IMR-90 (cell line): ENCODE data around the gene OTOG. TPM values are rescaled to one million over a fixed set of nuclear protein-coding genes. Genes with fewer than 3 reads are reported as not detected.

Experiments used
- ATAC-seq: fragments of 200-7000 bp; cut with Tn5 transposase; 2 replicates; pipeline ENCODE4 v1.9.1; 2020; ENCODE audit warnings: low read depth, mild to moderate bottlenecking, moderate library complexity
- BruUV-seq: library from RNA; stranded (reverse); fragments of 400-500 nt; replicated peaks from 2 replicates; lab custom pipeline; 2021; lab: Mats Ljungman, UMichigan
- CTCF ChIA-PET: fragments of 300-600 bp; formaldehyde crosslinking; extraction: SDS; loops from one replicate; lab custom pipeline; 2021; ENCODE audit warnings: antibody characterized with exemption; lab: Yijun Ruan, JAX
- POLR2A ChIA-PET: fragments of 300-600 bp; sonication (Branson Sonifier 250); formaldehyde crosslinking; loops from one replicate; lab custom pipeline; 2022; ENCODE audit warnings: antibody characterized with exemption; ENCODE audit not compliant: unreplicated experiment; lab: Charles Lee
- DNase-seq: peaks from one replicate; pipeline ENCODE4 v3.0.0; 2013
- H2AFZ ChIP-seq: replicated peaks from 2 replicates; pipeline ENCODE3; 2013; ENCODE audit warnings: low read length, mild to moderate bottlenecking; ENCODE audit not compliant: poor library complexity
- H2AK5ac ChIP-seq: 2 replicates; pipeline ENCODE4 v1.6.1; 2013; ENCODE audit warnings: low read depth, low read length, inconsistent platforms
- H2AK9ac ChIP-seq: replicated peaks from 2 replicates; pipeline ENCODE3; 2013; ENCODE audit warnings: mild to moderate bottlenecking, low read depth, low read length, moderate library complexity; ENCODE audit not compliant: poor library complexity
- H2BK120ac ChIP-seq: 2 replicates; pipeline ENCODE4 v1.6.1; 2013; ENCODE audit warnings: low read depth, low read length, inconsistent platforms
- H2BK15ac ChIP-seq: 3 replicates; pipeline ENCODE4 v1.6.1; 2013; ENCODE audit warnings: low read depth, low read length, inconsistent platforms
- H2BK20ac ChIP-seq: 2 replicates; pipeline ENCODE4 v1.6.1; 2013; ENCODE audit warnings: low read depth, mild to moderate bottlenecking, inconsistent platforms, low read length, moderate library complexity
- H2BK5ac ChIP-seq: 2 replicates; pipeline ENCODE4 v1.6.1; 2013; ENCODE audit warnings: mild to moderate bottlenecking, low read depth, low read length, inconsistent platforms; ENCODE audit not compliant: poor library complexity, severe bottlenecking
- H3K14ac ChIP-seq: replicated peaks from 2 replicates; pipeline ENCODE4 v1.6.1; 2013; ENCODE audit warnings: low read depth, low read length, inconsistent platforms
- H3K18ac ChIP-seq: 2 replicates; pipeline ENCODE4 v1.6.1; 2013; ENCODE audit warnings: low read depth, low read length, control low read depth
- H3K23ac ChIP-seq: 2 replicates; pipeline ENCODE4 v1.6.1; 2013; ENCODE audit warnings: low read depth, low read length, inconsistent platforms
- H3K27ac ChIP-seq: 2 replicates; pipeline ENCODE4 v1.5.1; 2013; ENCODE audit warnings: mild to moderate bottlenecking, control low read depth, low read length; ENCODE audit not compliant: insufficient read depth
- H3K27me3 ChIP-seq: 2 replicates; pipeline ENCODE4 v1.6.1; 2013; ENCODE audit warnings: low read length; ENCODE audit not compliant: control insufficient read depth, insufficient read depth
- H3K36me3 ChIP-seq: 2 replicates; pipeline ENCODE4 v1.6.1; 2013; ENCODE audit warnings: low read length, mixed read lengths; ENCODE audit not compliant: control insufficient read depth, insufficient read depth
- H3K4ac ChIP-seq: 2 replicates; pipeline ENCODE4 v1.6.1; 2013; ENCODE audit warnings: low read depth, low read length, inconsistent platforms
- H3K4me1 ChIP-seq: 2 replicates; pipeline ENCODE4 v1.6.1; 2013; ENCODE audit warnings: low read length, mixed read lengths; ENCODE audit not compliant: control insufficient read depth, insufficient read depth
- H3K4me2 ChIP-seq: 2 replicates; pipeline ENCODE4 v1.6.1; 2013; ENCODE audit warnings: low read depth, mild to moderate bottlenecking, control low read depth, low read length, moderate library complexity
- H3K4me3 ChIP-seq: 2 replicates; pipeline ENCODE4 v1.5.1; 2013; ENCODE audit warnings: low read depth, mild to moderate bottlenecking, control low read depth, low read length, moderate library complexity; ENCODE audit not compliant: insufficient read depth
- H3K56ac ChIP-seq: 2 replicates; pipeline ENCODE4 v1.6.1; 2013; ENCODE audit warnings: low read length, inconsistent platforms; ENCODE audit not compliant: insufficient read depth; ENCODE audit errors: extremely low read depth
- H3K79me1 ChIP-seq, 2 experiments: 2 replicates each; pipeline ENCODE4 v1.6.1; 2013; ENCODE audit warnings: low read length in 2 of 2, inconsistent platforms in 1 of 2, low read depth in 1 of 2
- H3K9ac ChIP-seq: 2 replicates; pipeline ENCODE4 v1.6.1; 2013; ENCODE audit warnings: low read depth, low read length, control low read depth
- H3K9me1 ChIP-seq: 2 replicates; pipeline ENCODE4 v1.6.1; 2013; ENCODE audit warnings: low read length, inconsistent platforms; ENCODE audit not compliant: insufficient read depth
- H3K9me3 ChIP-seq: 2 replicates; pipeline ENCODE4 v1.6.1; 2013; ENCODE audit warnings: low read length; ENCODE audit not compliant: control insufficient read depth, insufficient read depth
- H4K20me1 ChIP-seq: 2 replicates; pipeline ENCODE4 v1.6.1; 2013; ENCODE audit warnings: low read length, inconsistent platforms; ENCODE audit not compliant: insufficient read depth
- H4K5ac ChIP-seq: 2 replicates; pipeline ENCODE4 v1.6.1; 2013; ENCODE audit warnings: mild to moderate bottlenecking, low read depth, low read length, control low read depth
- H4K8ac ChIP-seq, 2 experiments: 2 replicates each; pipeline ENCODE4 v1.6.1; 2013; ENCODE audit warnings: low read depth in 2 of 2, low read length in 2 of 2, control low read depth in 1 of 2, inconsistent platforms in 1 of 2
- H4K91ac ChIP-seq: 2 replicates; pipeline ENCODE4 v1.6.1; 2013; ENCODE audit warnings: low read depth, low read length, inconsistent platforms; ENCODE audit not compliant: insufficient read depth
- BHLHE40 ChIP-seq: fragments of 150-350 bp; IDR thresholded peaks from 2 replicates; pipeline ENCODE4 v1.6.1; 2016; ENCODE audit warnings: mild to moderate bottlenecking, low read depth, low read length
- CHD1 ChIP-seq: IDR thresholded peaks from 2 replicates; pipeline ENCODE4 v1.6.1; 2012; ENCODE audit warnings: low read depth, low read length, improper control_type of control experiment
- FOS ChIP-seq: fragments of 150-350 bp; IDR thresholded peaks from 2 replicates; pipeline ENCODE4 v1.6.1; 2016; ENCODE audit warnings: low read depth, low read length
- MAFK ChIP-seq: IDR thresholded peaks from 2 replicates; pipeline ENCODE4 v1.6.1; 2012; ENCODE audit warnings: low read depth, low read length, improper control_type of control experiment
- MAZ ChIP-seq: IDR thresholded peaks from 2 replicates; pipeline ENCODE4 v1.6.1; 2012; ENCODE audit warnings: low read depth, mild to moderate bottlenecking, low read length, improper control_type of control experiment, moderate library complexity, borderline replicate concordance
- MXI1 ChIP-seq: IDR thresholded peaks from 2 replicates; pipeline ENCODE4 v1.6.1; 2012; ENCODE audit warnings: low read depth, mild to moderate bottlenecking, low read length, moderate library complexity, borderline replicate concordance
- NFE2L2 ChIP-seq: fragments of 150-350 bp; IDR thresholded peaks from 2 replicates; pipeline ENCODE4 v1.6.1; 2016; ENCODE audit warnings: low read depth, mild to moderate bottlenecking, low read length
- POLR2A ChIP-seq: IDR thresholded peaks from 2 replicates; pipeline ENCODE4 v1.6.1; 2012; ENCODE audit warnings: mild to moderate bottlenecking, low read depth, low read length
- RAD21 ChIP-seq: IDR thresholded peaks from 2 replicates; pipeline ENCODE4 v1.6.1; 2012; ENCODE audit warnings: low read length, improper control_type of control experiment
- RCOR1 ChIP-seq: IDR thresholded peaks from 2 replicates; pipeline ENCODE4 v1.6.1; 2012; ENCODE audit warnings: mild to moderate bottlenecking, low read length, improper control_type of control experiment; ENCODE audit not compliant: insufficient replicate concordance
- RFX5 ChIP-seq: IDR thresholded peaks from 2 replicates; pipeline ENCODE4 v1.8.0; 2012; ENCODE audit warnings: low read depth, mild to moderate bottlenecking, low read length, moderate library complexity
- whole genome bisulfite sequencing, 2 experiments: methylation state at CpG; one replicate each; pipeline versions ENCODE4 v1.1.5 to v1.1.7; 2013; ENCODE audit warnings: missing lambda C conversion rate in 2 of 2; ENCODE audit not compliant: insufficient read length in 1 of 2; ENCODE audit errors: extremely low coverage in 2 of 2; 5-methylcytosine and 5-hydroxymethylcytosine counted together
- dilution Hi-C: fragments of 300-500 bp; cut with HindIII; formaldehyde crosslinking; loops from one replicate; pipeline ENCODE4 v1.14.3; 2018; ENCODE audit warnings: low sequenced_read_pairs; ENCODE audit not compliant: unreplicated experiment
- in situ Hi-C: fragments of 300-500 bp; cut with MboI; formaldehyde crosslinking; loops from 3 replicates; pipeline ENCODE4 v1.14.3; 2019; ENCODE audit warnings: low sequenced_read_pairs, inconsistent platforms, mixed read lengths
- intact Hi-C: fragments of 100-400 bp; cut with micrococcal nuclease; formaldehyde crosslinking; loops from 2 replicates; pipeline ENCODE4 v1.10.0; 2022
- polyA plus RNA-seq, 3 experiments: library from polyadenylated mRNA; depleted of rRNA; stranded (reverse); fragments of >200 nt; gene quantifications; 2 replicates each; pipeline ENCODE4 v1.2.3, GENCODE V29; 2012; ENCODE audit warnings: low replicate concordance in 1 of 3
- total RNA-seq: library from RNA; depleted of rRNA; stranded (reverse); fragments of >200 nt; gene quantifications from 2 replicates; pipeline ENCODE4 v1.2.3, GENCODE V29; 2012
- TF ChIP-seq, protein P1 (sequence below): fragments of 150-350 bp; IDR thresholded peaks from 2 replicates; pipeline ENCODE4 v1.6.1; 2016; ENCODE audit warnings: low read depth, mild to moderate bottlenecking, low read length, moderate library complexity, borderline replicate concordance
- TF ChIP-seq, protein P2 (sequence below): fragments of 150-350 bp; IDR thresholded peaks from 2 replicates; pipeline ENCODE4 v1.6.1; 2017; ENCODE audit warnings: mild to moderate bottlenecking, antibody characterized with exemption, low read length, low read depth
- TF ChIP-seq, protein P3 (sequence below): conservative IDR thresholded peaks from 2 replicates; pipeline ENCODE4 v1.5.1; 2012; ENCODE audit warnings: mild to moderate bottlenecking, low read depth, low read length, improper control_type of control experiment

Gene OTOG
- total and polyA plus RNA-seq, 2 of the 4 experiments (the other 2 are of a cell fraction): not detected

DNA sequence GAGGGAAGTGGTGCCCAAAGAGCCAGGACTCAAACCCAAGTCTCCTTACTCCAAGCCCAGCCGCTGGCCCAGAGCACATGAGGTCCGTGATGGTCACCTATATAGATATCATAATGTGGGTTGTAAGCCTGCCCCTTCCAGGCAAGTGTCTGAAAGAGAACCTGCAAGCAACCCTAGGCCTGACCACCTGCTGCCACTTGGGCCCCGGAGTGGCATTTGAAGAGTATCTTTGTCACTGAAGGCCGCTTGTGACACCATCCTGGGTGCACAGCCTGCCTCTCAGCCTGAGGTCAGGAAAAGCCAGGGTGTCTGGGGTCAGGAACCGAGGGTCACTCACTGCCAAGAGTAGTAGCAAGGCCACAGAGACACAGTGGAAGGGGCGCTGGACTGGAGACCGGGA lies 32.4 kb downstream of the OTOG start:
- intact Hi-C loops: no loop called here
- Histone ChIP-seq H4K20me1 (no peaks in the 10 kb centered on the region), H2AFZ (no peak overlapping the region), H4K8ac (no peak overlapping the region), H3K27me3 (0 out of 2 replicates have a peak, but pooled peaks cover 1% of the 10 kb centered on the region), H3K36me3 (no peaks in the 10 kb centered on the region), H2BK120ac (no peak overlapping the region), H3K4me3 (no peak overlapping the region), H3K23ac (no peak overlapping the region), H3K9me3 (no peaks in the 10 kb centered on the region), H3K18ac (no peak overlapping the region), H2BK20ac (no peak overlapping the region), H3K4me2 (no peak overlapping the region), H3K14ac (no peak overlapping the region), H4K5ac (no peak overlapping the region), H3K4me1 (no peaks in the 10 kb centered on the region), H2AK9ac (no peak overlapping the region), H3K9ac (no peak overlapping the region), H2BK15ac (no peak overlapping the region), H2AK5ac (no peak overlapping the region), H2BK5ac (no peak overlapping the region), H3K9me1 (no peaks in the 10 kb centered on the region), H3K79me1 (no peaks in the 10 kb centered on the region), H3K27ac (no peak overlapping the region), H4K91ac (no peak overlapping the region), H3K56ac (no peak overlapping the region), H3K4ac (no peak overlapping the region)
- no peak for ATAC-seq
- no TSS peak for BruUV-seq
- in situ Hi-C loops: no loop called here
- CTCF ChIA-PET: no interaction called here
- POLR2A ChIA-PET: no interaction called here
- TF ChIP-seq, protein P1, sequence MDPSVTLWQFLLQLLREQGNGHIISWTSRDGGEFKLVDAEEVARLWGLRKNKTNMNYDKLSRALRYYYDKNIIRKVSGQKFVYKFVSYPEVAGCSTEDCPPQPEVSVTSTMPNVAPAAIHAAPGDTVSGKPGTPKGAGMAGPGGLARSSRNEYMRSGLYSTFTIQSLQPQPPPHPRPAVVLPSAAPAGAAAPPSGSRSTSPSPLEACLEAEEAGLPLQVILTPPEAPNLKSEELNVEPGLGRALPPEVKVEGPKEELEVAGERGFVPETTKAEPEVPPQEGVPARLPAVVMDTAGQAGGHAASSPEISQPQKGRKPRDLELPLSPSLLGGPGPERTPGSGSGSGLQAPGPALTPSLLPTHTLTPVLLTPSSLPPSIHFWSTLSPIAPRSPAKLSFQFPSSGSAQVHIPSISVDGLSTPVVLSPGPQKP: no peak
- TF ChIP-seq RCOR1 (no peak), MAZ (no peak), CHD1 (no peak), POLR2A (no peak), RFX5 (no peak), BHLHE40 (no peak), FOS (no peak), NFE2L2 (no peak), RAD21 (no peak), MAFK (no peak), MXI1 (no peak)
- TF ChIP-seq, protein P2, sequence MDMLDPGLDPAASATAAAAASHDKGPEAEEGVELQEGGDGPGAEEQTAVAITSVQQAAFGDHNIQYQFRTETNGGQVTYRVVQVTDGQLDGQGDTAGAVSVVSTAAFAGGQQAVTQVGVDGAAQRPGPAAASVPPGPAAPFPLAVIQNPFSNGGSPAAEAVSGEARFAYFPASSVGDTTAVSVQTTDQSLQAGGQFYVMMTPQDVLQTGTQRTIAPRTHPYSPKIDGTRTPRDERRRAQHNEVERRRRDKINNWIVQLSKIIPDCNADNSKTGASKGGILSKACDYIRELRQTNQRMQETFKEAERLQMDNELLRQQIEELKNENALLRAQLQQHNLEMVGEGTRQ: no peak
- TF ChIP-seq, protein P3, sequence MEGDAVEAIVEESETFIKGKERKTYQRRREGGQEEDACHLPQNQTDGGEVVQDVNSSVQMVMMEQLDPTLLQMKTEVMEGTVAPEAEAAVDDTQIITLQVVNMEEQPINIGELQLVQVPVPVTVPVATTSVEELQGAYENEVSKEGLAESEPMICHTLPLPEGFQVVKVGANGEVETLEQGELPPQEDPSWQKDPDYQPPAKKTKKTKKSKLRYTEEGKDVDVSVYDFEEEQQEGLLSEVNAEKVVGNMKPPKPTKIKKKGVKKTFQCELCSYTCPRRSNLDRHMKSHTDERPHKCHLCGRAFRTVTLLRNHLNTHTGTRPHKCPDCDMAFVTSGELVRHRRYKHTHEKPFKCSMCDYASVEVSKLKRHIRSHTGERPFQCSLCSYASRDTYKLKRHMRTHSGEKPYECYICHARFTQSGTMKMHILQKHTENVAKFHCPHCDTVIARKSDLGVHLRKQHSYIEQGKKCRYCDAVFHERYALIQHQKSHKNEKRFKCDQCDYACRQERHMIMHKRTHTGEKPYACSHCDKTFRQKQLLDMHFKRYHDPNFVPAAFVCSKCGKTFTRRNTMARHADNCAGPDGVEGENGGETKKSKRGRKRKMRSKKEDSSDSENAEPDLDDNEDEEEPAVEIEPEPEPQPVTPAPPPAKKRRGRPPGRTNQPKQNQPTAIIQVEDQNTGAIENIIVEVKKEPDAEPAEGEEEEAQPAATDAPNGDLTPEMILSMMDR: no peak
- no peak for DNase-seq
- dilution Hi-C loops: no loop called here
- 14% methylated on average over 1 of the region's 7 CpGs; no CpG with 5 or more reads in 1 of the 2 experiments for WGBS, 2 experiments
